Stimulated activated CD4-positive, alpha-beta T cell treated with anti-CD3 and anti-CD28 coated beads, TNF-alpha, amount 100 ng/mL, for 48 hours (primary cell): ENCODE measurements around the gene NKAIN2.

Source experiments
- DNase-seq, 3 donors: peaks; one replicate each; pipeline ENCODE4 v3.0.0-alpha.2; 2020; ENCODE audit warnings: low read depth in 3 of 3

NKAIN2 gene

DNA sequence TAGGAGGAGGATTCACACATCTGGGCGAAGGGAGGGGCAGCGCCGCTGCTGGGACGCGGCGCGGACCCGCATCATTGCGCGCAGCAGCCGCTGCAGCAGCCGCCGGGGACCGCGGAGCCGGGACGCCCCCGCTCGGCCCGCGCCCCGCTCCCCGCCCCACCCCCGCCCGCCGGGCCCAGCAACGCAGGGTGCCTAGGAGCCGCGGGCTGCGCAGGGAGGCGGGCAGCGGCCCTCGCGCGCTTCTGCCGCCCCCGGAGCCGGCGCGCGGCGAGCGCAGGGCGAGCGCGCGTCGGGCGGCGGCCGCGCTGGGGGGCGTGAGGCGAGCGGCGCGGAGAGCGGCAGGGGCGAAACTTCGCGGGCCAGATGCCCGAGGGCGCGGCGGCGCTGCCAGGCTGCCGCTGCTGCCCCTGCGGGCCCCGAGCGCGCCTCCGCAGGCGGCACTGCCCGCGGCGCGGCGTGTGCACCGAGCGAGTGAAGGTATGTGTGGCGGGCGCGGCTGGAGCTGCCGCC is at the start of gene NKAIN2:
TSS of gene NKAIN2 (plus strand) at position 362 of the 510 bp plus-strand sequence.
- no peak for DNase-seq

DNA sequence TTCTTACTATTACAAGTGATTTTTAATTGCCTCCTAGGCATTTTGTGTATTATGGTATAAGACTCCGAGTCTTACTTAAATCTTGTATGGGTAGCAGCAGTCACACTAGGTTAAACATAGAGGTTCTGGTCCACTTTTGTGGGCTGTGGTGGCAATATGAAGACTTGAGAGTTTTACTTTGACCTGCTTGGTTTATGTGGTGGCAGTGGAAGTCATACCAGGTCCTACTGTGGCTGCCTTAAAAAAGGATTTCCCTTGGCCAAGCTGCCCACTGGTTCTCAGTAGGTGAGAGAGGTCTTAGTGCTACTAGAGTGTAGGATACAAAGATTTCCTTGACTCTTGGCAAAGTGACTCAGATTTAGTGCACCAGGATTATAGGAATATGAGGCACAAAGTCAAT is 44.2 kb upstream of the NKAIN2 start:
- DNase-seq: no peak

GRCh38 chr6:123763904-123764303 is 39.8 kb upstream of the NKAIN2 start:
- no peak for DNase-seq

GRCh38 chr6:123764722-123765121 is 38.9 kb upstream of the NKAIN2 start:
- no peak for DNase-seq

DNA sequence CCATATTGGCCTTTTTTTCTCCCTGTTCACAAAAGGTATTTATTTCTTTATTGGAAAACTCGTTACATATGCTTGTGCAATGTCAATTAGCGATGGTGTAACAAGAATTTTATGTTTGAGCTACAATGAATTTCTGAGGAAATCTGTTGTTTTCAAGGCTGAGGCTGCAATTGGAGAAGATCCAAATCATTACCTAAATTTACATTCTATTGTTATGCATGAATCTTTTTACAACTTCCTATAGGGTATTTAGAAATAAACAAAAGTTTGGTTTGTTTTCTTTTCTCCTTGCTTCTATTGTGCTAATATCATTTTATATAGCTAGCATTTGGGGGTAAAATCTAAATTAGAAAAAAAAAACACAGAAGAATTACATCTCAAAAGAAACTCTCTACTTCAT is 34.7 kb upstream of the NKAIN2 start:
- DNase-seq: no peak

GRCh38 chr6:123769431-123769830 is 34.2 kb upstream of the NKAIN2 start:
- no peak for DNase-seq

- no peak for DNase-seq
These were observed 33.3 kb upstream of the NKAIN2 start for GRCh38 chr6:123770247-123770949.

DNA sequence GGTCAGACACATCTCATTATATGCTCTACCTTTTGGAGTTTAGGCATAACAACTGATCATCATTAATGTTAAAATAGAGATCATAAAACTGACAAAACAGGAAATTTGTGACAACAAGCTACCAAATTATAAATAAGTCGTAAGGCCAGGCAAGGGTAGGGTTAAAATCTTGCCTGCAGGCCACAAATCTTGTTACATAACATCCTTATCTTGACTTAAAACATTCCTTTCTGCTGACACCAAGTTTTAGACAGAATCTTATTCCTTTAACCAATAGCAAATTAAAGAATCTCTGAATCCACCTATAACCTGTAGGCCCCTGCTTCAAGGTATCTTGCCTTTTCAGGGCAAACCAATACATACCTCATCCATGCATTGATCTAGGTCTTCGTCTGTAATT is 32.5 kb upstream of the NKAIN2 start:
- no peak for DNase-seq

DNA sequence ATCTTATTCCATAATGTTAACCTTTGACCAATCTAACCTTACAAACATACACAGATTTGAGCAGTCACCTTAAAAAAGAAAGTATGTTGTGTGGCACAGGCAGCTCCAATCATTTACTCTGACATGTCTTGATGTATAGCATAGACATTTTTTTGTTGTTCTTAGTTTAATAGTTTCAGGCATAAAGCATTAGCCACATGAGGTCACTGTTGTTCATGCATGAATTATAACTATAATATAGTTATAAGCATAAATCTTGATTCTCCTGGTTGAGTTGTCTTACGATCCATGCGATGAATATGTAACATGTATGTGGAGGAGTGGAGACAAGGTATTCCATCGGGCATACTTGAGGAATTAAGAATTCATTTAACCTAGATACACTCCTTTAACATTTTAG is 26.1 kb upstream of the NKAIN2 start:
- no peak for DNase-seq

GRCh38 chr6:123780021-123780420 is 23.6 kb upstream of the NKAIN2 start:
- no peak for DNase-seq

DNA sequence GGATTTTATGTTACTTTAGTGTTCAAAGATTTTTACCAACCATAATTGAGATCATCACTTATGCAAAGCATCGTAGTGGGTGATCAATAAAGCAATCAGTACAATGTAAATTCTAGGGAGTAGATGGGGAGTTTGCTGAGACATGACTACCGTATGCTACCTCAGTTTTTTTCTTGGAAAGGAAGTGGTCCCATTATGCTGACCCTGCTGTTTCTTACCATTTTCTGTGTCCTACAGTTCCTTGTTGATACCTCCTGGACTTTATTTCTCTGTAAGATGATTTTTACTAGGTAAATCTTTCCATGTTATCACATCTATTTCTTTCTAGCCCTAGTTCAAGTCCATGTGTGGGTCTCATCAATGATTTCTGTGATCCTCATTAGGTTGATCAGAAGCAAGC is 19.3 kb upstream of the NKAIN2 start:
- no peak for DNase-seq

DNA sequence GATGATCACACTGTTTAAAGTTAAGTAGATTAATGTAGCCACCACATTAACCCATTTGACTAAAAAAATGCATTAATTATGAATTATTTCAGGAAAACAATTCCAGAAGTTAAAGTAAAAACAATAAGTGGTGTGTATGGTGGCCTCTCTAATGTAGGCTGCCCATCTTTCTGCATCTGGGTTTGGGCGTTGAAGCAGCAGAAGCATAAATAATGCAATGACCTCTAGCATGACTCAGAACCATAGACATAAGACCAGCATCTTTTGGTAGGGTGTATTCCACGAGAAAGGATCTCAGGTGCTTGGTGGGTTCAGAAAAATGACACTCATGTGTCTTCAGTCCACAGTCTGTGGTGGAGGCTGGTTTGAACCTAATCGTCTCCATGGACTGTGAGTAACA is 18.6 kb upstream of the NKAIN2 start:
- DNase-seq: no peak

- no peak for DNase-seq
These were observed 15.3 kb upstream of the NKAIN2 start for GRCh38 chr6:123788319-123788718.

DNA sequence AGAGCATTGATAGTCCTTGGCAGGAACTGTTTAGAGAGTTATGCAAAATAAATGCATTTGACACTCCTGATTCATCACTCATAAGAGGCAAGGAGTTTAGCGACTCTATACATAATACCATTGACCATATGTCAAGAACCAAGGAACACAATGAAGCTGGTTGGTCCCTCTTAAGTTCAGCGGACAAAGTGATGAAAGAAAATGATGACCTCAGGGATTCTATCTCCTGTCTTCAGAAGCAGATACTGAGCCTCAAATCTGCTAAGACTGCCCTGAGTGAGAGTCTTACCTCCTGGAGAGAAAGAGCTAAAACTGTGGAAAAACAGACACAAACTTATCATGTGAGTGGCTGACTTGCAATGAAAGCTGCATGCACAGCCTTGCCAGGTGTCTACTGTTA is 9.5 kb upstream of the NKAIN2 start:
- no peak for DNase-seq

- DNase-seq: no peak
These were observed 8.9 kb upstream of the NKAIN2 start for GRCh38 chr6:123794799-123795198.

DNA sequence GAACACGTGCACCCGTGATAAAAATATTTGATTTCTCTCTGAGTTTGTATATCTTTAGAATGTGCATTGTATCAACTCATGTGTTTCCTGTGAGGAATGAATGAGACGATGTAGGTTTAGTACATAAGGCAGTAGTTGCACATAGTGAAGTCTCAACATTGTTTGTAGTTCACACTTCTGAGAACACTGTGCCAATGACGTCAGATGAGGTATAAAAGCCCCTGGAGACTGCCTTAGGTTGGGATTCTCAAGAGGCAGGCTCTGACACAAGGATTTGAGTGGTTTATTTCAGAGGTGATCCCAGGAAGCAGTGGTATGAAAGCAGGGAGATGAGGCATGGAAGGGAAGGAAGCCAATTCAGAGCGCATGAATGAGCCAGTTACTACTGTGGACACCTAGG is 2.6 kb upstream of the NKAIN2 start:
- no peak for DNase-seq

- DNase-seq: no peak
These were observed 1.3 kb upstream of the NKAIN2 start for GRCh38 chr6:123802351-123802696.

- DNase-seq: peak; percentile 46 to 55 (median 46)
These were observed 765 bp upstream of the NKAIN2 start for GRCh38 chr6:123802697-123803503.

DNA sequence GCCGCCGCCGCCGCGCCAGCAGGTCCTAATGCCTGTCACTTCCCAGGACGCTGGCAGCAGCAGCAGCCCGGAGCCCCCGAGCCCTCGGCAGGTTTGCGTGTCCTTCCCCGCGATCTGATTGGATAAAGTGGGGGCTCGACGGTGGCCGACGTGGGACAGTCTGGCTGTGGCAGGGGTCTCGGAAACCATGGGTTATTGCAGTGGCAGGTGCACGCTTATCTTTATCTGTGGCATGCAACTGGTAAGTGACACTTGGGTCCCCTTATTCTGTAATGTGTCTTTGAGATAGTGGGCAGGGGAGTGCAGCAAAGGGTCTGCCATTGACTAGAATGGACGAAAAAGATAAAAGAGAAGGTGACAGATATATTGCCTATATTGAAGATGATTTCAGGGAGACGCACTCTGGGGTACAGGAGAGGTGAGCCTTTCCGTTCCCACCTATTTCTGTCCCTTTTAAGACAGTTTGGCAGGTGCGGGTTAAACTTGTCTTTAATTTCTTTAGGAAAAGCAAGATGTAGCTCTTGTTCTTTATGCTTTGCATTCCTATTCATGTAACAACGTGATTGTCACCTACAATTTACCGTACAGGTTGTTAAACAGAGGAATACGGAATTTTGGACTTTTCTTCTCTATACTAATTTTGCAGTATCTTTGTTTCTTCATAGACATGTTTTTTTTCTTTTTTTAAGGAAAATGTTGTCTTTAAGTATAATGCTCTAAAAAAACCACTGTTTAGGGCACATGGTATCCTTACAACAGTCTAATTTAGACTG is 535 bp downstream of the NKAIN2 start:
- no peak for DNase-seq

DNA sequence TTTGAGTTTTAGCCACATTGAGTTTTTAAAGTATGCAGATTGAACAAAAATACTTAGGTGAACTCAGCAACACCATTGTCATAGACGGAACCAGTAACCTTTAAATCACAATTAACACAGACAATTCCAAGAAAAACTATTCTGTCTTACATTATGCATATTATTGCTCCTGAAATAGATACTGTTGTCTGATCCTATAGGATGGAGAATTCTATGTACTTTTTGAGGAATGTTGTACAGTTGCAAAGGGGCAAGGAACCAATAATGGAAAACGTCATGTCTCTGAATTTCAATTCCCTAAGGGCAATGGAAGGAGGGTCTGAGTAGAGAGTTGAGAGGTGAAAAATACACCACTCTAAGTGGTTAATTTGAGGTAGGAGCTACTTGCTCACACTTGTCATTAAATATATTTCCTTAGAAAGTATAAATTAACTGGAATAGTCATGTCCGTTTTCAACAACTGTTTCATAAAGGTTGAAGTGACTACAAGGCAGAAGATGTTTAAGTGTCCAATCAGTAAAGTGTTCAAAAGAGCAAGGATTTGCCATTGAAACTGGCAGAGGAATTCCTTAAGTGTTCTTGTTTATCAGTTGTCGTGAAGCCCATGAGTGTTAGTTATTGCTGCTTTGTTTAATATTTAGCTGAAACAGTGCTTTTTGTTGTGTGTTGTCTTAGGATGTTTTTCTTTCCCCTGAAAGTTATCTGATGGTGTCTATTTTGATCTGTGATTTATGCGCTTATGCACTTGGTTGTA is 1.3 kb downstream of the NKAIN2 start:
- DNase-seq: no peak

GRCh38 chr6:123805921-123806320 is 2.3 kb downstream of the NKAIN2 start:
- DNase-seq: no peak

DNA sequence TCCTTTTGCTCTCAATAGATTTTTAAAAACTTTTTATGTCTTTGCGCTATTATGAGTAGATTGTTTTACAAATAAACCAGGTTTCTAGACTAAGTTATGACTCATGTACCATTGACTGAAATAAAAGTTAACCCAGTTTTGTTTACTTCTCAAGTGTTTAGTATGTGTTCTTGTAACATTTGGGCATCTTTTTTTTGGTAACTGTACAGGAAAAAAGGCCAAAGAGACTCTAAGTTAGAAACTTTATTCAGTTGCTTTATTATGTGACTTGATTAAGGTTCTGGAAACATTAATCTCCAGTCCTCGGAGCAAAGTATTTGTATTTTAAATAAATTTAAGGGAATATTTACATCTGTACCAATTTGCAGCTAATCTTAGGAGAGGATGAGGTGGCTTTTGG is 2.9 kb downstream of the NKAIN2 start:
- no peak for DNase-seq
